CD14-positive monocyte (primary cell): ENCODE results near the gene WNT11. TPM values are rescaled to one million over a fixed set of nuclear protein-coding genes. Genes with fewer than 3 reads are reported as not detected.

ENCODE experiments used
- DNase-seq, 3 donors: peaks; one replicate each; pipeline ENCODE4 v3.0.0-alpha.2; 2011 to 2022
- H2AFZ ChIP-seq: 2 replicates; pipeline ENCODE4 v1.6.0; 2012; ENCODE audit warnings: mild to moderate bottlenecking, low read depth, low read length, inconsistent platforms; ENCODE audit not compliant: insufficient read depth, poor library complexity, severe bottlenecking
- H3K27ac ChIP-seq, 2 donors: 1 replicate in 1 of 2; 2 replicates in 1 of 2; pipeline ENCODE4 v1.5.1; 2012 to 2013; ENCODE audit warnings: low read length in 2 of 2, control low read depth in 1 of 2, inconsistent platforms in 1 of 2, low read depth in 1 of 2, mild to moderate bottlenecking in 1 of 2
- H3K27me3 ChIP-seq, 2 donors: one replicate each; pipeline versions ENCODE4 v1.6.0 to v1.6.1; 2011 to 2013; ENCODE audit warnings: low read length in 2 of 2; ENCODE audit not compliant: control insufficient read depth in 2 of 2, insufficient read depth in 2 of 2
- H3K36me3 ChIP-seq, 2 donors: replicated peaks in 1 of 2; 1 replicate in 1 of 2; 2 replicates in 1 of 2; pipeline versions ENCODE4 v1.5.1 to v1.6.1; 2012 to 2013; ENCODE audit warnings: low read length in 2 of 2, control low read depth in 1 of 2, inconsistent platforms in 1 of 2, mild to moderate bottlenecking in 1 of 2; ENCODE audit not compliant: insufficient read depth in 2 of 2, control insufficient read depth in 1 of 2
- H3K4me1 ChIP-seq, 2 donors: 1 replicate in 1 of 2; 2 replicates in 1 of 2; pipeline versions ENCODE4 v1.5.1 to v1.6.1; 2012 to 2013; ENCODE audit warnings: low read length in 2 of 2, control low read depth in 1 of 2, inconsistent platforms in 1 of 2, mild to moderate bottlenecking in 1 of 2, moderate library complexity in 1 of 2; ENCODE audit not compliant: insufficient read depth in 2 of 2, control insufficient read depth in 1 of 2
- H3K4me2 ChIP-seq: replicated peaks from 2 replicates; pipeline ENCODE3; 2012; ENCODE audit warnings: low read length, moderate library complexity, mild to moderate bottlenecking; ENCODE audit not compliant: poor library complexity, severe bottlenecking; ENCODE audit errors: extremely low read depth
- H3K4me3 ChIP-seq, 3 experiments: fragments of 200-600 bp in 1 of 3; sonication (generic) in 1 of 3; replicated peaks in 1 of 3; 1 replicate in 2 of 3; 2 replicates in 1 of 3; pipeline ENCODE4 v1.5.1; 2011 to 2013; ENCODE audit warnings: low read length in 3 of 3, mild to moderate bottlenecking in 3 of 3, control low read depth in 2 of 3, low read depth in 2 of 3, inconsistent platforms in 1 of 3, moderate library complexity in 1 of 3
- H3K79me2 ChIP-seq: 2 replicates; pipeline ENCODE4 v1.6.0; 2012; ENCODE audit warnings: mild to moderate bottlenecking, control low read depth, inconsistent platforms, low read length, moderate library complexity; ENCODE audit not compliant: insufficient read depth
- H3K9ac ChIP-seq: 2 replicates; pipeline ENCODE4 v1.6.0; 2017; ENCODE audit warnings: low read length, mild to moderate bottlenecking; ENCODE audit not compliant: insufficient read depth, poor library complexity, severe bottlenecking
- H3K9me3 ChIP-seq, 2 donors: replicated peaks in 1 of 2; 1 replicate in 1 of 2; 2 replicates in 1 of 2; pipeline versions ENCODE4 v1.5.1 to v1.6.1; 2012 to 2013; ENCODE audit warnings: low read length in 2 of 2, control low read depth in 1 of 2; ENCODE audit not compliant: control insufficient read depth in 1 of 2, insufficient read depth in 1 of 2
- H4K20me1 ChIP-seq: 2 replicates; pipeline ENCODE4 v1.6.0; 2012; ENCODE audit warnings: mild to moderate bottlenecking, low read length, control low read depth, moderate library complexity; ENCODE audit not compliant: insufficient read depth
- H3K27ac Mint-ChIP-seq, 7 donors: one replicate each; pipeline ENCODE4 v1.8.0; 2020; ENCODE audit warnings: mild to moderate bottlenecking in 7 of 7, mixed read lengths in 7 of 7, moderate library complexity in 6 of 7, inconsistent platforms in 2 of 7
- H3K27me3 Mint-ChIP-seq, 3 donors: one replicate each; pipeline ENCODE4 v1.8.0; 2021 to 2022; ENCODE audit warnings: low read depth in 3 of 3, mild to moderate bottlenecking in 3 of 3, mixed read lengths in 3 of 3, moderate library complexity in 3 of 3, inconsistent platforms in 1 of 3
- H3K36me3 Mint-ChIP-seq, 2 donors: one replicate each; pipeline ENCODE4 v1.8.0; 2020; ENCODE audit warnings: mixed read lengths in 2 of 2, inconsistent platforms in 1 of 2, mild to moderate bottlenecking in 1 of 2
- H3K4me1 Mint-ChIP-seq: one replicate; pipeline ENCODE4 v1.8.0; 2020; ENCODE audit warnings: mild to moderate bottlenecking, mixed read lengths
- H3K4me3 Mint-ChIP-seq, 2 donors: one replicate each; pipeline ENCODE4 v1.8.0; 2020; ENCODE audit warnings: mild to moderate bottlenecking in 2 of 2, mixed read lengths in 2 of 2, moderate library complexity in 1 of 2
- H3K9me3 Mint-ChIP-seq, 7 donors: one replicate each; pipeline ENCODE4 v1.8.0; 2020 to 2022; ENCODE audit warnings: mixed read lengths in 7 of 7, mild to moderate bottlenecking in 6 of 7, moderate library complexity in 6 of 7, inconsistent platforms in 2 of 7
- WGBS: methylation state at CpG from one replicate; pipeline ENCODE4 v1.1.5; 2013; ENCODE audit warnings: missing lambda C conversion rate; ENCODE audit not compliant: insufficient coverage; 5-methylcytosine and 5-hydroxymethylcytosine counted together
- intact Hi-C, 2 donors: fragments of 100-400 bp; cut with micrococcal nuclease; formaldehyde crosslinking; loops; one replicate each; pipeline versions ENCODE4 v1.15.0 to v1.15.1; 2023
- polyA plus RNA-seq, 3 donors: library from polyadenylated mRNA; depleted of rRNA in 1 of 3; unstranded in 2 of 3; stranded (reverse) in 1 of 3; fragments of 300-500 nt in 2 of 3; fragments of >200 nt in 1 of 3; fragmentation: Illumina TruSeq in 2 of 3; gene quantifications; 1 replicate in 2 of 3; 2 replicates in 1 of 3; pipeline ENCODE4 v1.2.3, GENCODE V29; 2012 to 2021
- TF ChIP-seq, protein P1 (sequence below): fragments of 200-600 bp; IDR thresholded peaks from one replicate; pipeline ENCODE4 v1.8.0; 2022; ENCODE audit warnings: antibody characterized with exemption, mild to moderate bottlenecking

WNT11 gene
- polyA plus RNA-seq, 3 donors: 0.09 to 0.24 (median 0.21) TPM

GRCh38 chr11:76228875-76229149, 22.5 kb upstream of the WNT11 start:
- Histone ChIP-seq H3K79me2 (no peaks in the 10 kb centered on the region), H3K4me1 (peaks cover 32 to 42% of the 10 kb centered on the region in 2 donors), H3K9ac (no peak overlapping the region), H4K20me1 (no peaks in the 10 kb centered on the region), H3K27ac (no peak overlapping the region), H3K4me2 (no peak overlapping the region), H3K9me3 (no peaks in the 10 kb centered on the region), H3K36me3 (no peaks in the 10 kb centered on the region), H3K27me3 (no peaks in the 10 kb centered on the region), H3K4me3 (no peak overlapping the region), H2AFZ (no peak overlapping the region)
- H3K9me3 Mint-ChIP-seq: peaks cover 0 to 2% (median 0%) of the 10 kb centered on the region in 7 donors
- WGBS: 98% methylated on average over 4 of the region's 5 CpGs
- H3K27me3 Mint-ChIP-seq: peaks cover 0 to 2% (median 0%) of the 10 kb centered on the region in 3 donors
- no peak overlapping the region for H3K27ac Mint-ChIP-seq
- TF ChIP-seq, protein P1, sequence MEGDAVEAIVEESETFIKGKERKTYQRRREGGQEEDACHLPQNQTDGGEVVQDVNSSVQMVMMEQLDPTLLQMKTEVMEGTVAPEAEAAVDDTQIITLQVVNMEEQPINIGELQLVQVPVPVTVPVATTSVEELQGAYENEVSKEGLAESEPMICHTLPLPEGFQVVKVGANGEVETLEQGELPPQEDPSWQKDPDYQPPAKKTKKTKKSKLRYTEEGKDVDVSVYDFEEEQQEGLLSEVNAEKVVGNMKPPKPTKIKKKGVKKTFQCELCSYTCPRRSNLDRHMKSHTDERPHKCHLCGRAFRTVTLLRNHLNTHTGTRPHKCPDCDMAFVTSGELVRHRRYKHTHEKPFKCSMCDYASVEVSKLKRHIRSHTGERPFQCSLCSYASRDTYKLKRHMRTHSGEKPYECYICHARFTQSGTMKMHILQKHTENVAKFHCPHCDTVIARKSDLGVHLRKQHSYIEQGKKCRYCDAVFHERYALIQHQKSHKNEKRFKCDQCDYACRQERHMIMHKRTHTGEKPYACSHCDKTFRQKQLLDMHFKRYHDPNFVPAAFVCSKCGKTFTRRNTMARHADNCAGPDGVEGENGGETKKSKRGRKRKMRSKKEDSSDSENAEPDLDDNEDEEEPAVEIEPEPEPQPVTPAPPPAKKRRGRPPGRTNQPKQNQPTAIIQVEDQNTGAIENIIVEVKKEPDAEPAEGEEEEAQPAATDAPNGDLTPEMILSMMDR: no peak
- intact Hi-C loops: no loop called here
- H3K36me3 Mint-ChIP-seq: no peaks in the 10 kb centered on the region
- no peak for DNase-seq
- H3K4me1 Mint-ChIP-seq: peaks cover 42% of the 10 kb centered on the region
- no peak overlapping the region for H3K4me3 Mint-ChIP-seq

DNA sequence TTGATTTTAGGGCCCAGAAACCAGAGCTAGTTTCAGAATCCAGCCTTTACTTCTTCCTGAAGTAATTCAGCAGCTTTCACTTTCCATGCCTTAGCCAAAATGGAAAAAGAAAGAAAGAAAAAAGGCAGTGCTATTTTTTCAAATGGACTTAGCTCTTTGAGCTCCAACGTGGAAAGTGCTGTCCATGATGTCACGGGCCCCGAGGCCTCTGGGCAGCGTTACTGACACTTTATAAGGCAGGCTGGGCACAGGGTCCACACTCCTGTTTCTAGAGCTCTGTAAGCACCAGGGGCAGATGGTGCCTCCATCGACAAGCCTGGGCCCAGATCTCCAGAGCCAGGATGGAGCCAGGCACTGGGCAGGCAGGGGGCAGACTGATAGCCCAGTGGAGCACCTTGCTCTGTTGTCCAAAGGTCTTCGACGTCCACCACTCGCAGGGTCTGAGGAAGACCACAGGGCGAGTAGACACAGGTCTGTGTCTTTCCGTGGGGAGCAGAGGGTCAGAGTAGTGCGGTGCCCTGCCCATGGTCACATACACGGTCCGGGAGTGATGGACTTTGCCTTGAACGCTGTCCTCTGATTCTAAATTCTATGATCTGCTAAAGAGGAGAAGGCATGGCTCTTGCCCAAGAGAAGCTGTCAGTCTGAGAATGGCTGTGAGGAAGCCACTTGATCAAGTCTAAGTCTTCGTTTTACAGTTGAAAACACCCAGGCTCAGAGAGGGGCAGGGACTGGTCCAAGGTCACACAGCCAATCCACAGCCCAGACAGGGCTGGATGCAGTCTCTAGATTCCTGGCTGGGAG, 22.0 kb upstream of the WNT11 start:
- H3K4me3 Mint-ChIP-seq: no peak overlapping the region

More for the DNA sequence above, 22.0 kb upstream of the WNT11 start:
- Mint-ChIP-seq H3K27me3 (peaks cover 0 to 2% (median 0%) of the 10 kb centered on the region in 3 donors), H3K36me3 (no peaks in the 10 kb centered on the region), H3K4me1 (peaks cover 37% of the 10 kb centered on the region), H3K9me3 (peaks cover 0 to 2% (median 0%) of the 10 kb centered on the region in 7 donors), H3K27ac (peak overlapping the region in 3 of 7 donors; percentile 25 to 84 (median 70))
- peaks cover 26 to 37% of the 10 kb centered on the region in 2 donors for H3K4me1 ChIP-seq
- no peaks in the 10 kb centered on the region for H4K20me1 ChIP-seq
- no peak overlapping the region for H3K4me3 ChIP-seq
- no peaks in the 10 kb centered on the region for H3K9me3 ChIP-seq
- no peaks in the 10 kb centered on the region for H3K79me2 ChIP-seq
- DNase-seq: no peak
- intact Hi-C loops: no loop called here
- H2AFZ ChIP-seq: no peak overlapping the region
- H3K4me2 ChIP-seq: no peak overlapping the region
- no peak overlapping the region for H3K9ac ChIP-seq
- H3K27me3 ChIP-seq: no peaks in the 10 kb centered on the region
- H3K36me3 ChIP-seq: no peaks in the 10 kb centered on the region
- TF ChIP-seq, protein P1: no peak
- WGBS: 91% methylated on average over 15 of the region's 15 CpGs
- H3K27ac ChIP-seq: no peak overlapping the region
